Sigmoid colon (tissue), 7 donors: Measurements from ENCODE around the gene ATP1B1. TPM values are rescaled to one million over a fixed set of nuclear protein-coding genes. Genes with fewer than 3 reads are reported as not detected.

Experiments used
- DNase-seq: peaks from one replicate; pipeline ENCODE4 v3.0.0-alpha.2; 2019
- H3K27ac ChIP-seq, 4 donors: fragments of 200-600 bp; sonication (generic); one replicate each; pipeline ENCODE4 v1.5.1; 2016 to 2019; ENCODE audit warnings: mild to moderate bottlenecking in 1 of 4
- H3K27me3 ChIP-seq, 3 donors: fragments of 200-600 bp; sonication (generic); one replicate each; pipeline ENCODE4 v1.5.1; 2019; ENCODE audit warnings: mild to moderate bottlenecking in 1 of 3
- H3K36me3 ChIP-seq, 4 donors: fragments of 200-600 bp; sonication (generic); one replicate each; pipeline ENCODE4 v1.5.1; 2016 to 2019
- H3K4me1 ChIP-seq, 4 donors: fragments of 200-600 bp; sonication (generic); one replicate each; pipeline ENCODE4 v1.5.1; 2017 to 2019
- H3K4me3 ChIP-seq, 4 donors: fragments of 200-600 bp; sonication (generic); one replicate each; pipeline ENCODE4 v1.5.1; 2017 to 2019; ENCODE audit warnings: mild to moderate bottlenecking in 2 of 4, moderate library complexity in 1 of 4
- H3K9me3 ChIP-seq, 4 donors: fragments of 200-600 bp in 3 of 4; sonication (generic) in 3 of 4; one replicate each; pipeline versions ENCODE4 v1.5.1 to v1.6.1; 2013 to 2019
- CTCF ChIP-seq, 4 experiments: fragments of 450-650 bp in 3 of 4; fragments of 200-600 bp in 1 of 4; IDR thresholded peaks; one replicate each; pipeline ENCODE4 v1.5.1; 2016 to 2019; ENCODE audit warnings: antibody characterized with exemption in 4 of 4, mild to moderate bottlenecking in 3 of 4, moderate library complexity in 2 of 4
- EP300 ChIP-seq, 4 donors: sonication (generic); formaldehyde crosslinking; IDR thresholded peaks; one replicate each; pipeline ENCODE4 v1.6.1; 2017; ENCODE audit warnings: antibody characterized with exemption in 4 of 4
- POLR2A ChIP-seq, 2 donors: fragments of 450-650 bp; IDR thresholded peaks; one replicate each; pipeline ENCODE4 v1.6.1; 2016; ENCODE audit warnings: antibody characterized with exemption in 2 of 2, mild to moderate bottlenecking in 2 of 2, moderate library complexity in 2 of 2
- POLR2AphosphoS5 ChIP-seq, 4 donors: sonication (generic); formaldehyde crosslinking; IDR thresholded peaks; one replicate each; pipeline ENCODE4 v1.6.1; 2017; ENCODE audit warnings: antibody characterized with exemption in 4 of 4
- WGBS, 2 donors: extraction: QIAGEN DNeasy Blood & Tissue Kit; methylation state at CpG; one replicate each; pipeline ENCODE4 v1.1.7; 2013; 5-methylcytosine and 5-hydroxymethylcytosine counted together
- intact Hi-C: fragments of 100-400 bp; cut with DNase I; formaldehyde crosslinking; loops from one replicate; pipeline ENCODE4 v1.15.1; 2023
- polyA plus RNA-seq, 3 donors: library from polyadenylated mRNA; stranded (reverse); fragments of 200-250 nt; gene quantifications; one replicate each; pipeline ENCODE4 v1.2.3, GENCODE V29; 2013
- total RNA-seq, 4 donors: library from RNA; depleted of rRNA; stranded (reverse); fragments of >200 nt; gene quantifications; one replicate each; pipeline ENCODE4 v1.1.0, GENCODE V29; 2016
- donor health status: healthy with polysubstance abuse.
- donor health status: Bipolar disorder and iron deficiency.
- donor health status: healthy.

The ATP1B1 gene
- total and polyA plus RNA-seq, 7 donors = 54.7 to 259 (median 102) TPM

- no peak for DNase-seq
- H3K4me3 ChIP-seq = no peak overlapping the region
- no peaks in the 10 kb centered on the region for H3K36me3 ChIP-seq
- no peaks in the 10 kb centered on the region for H3K9me3 ChIP-seq
- H3K27me3 ChIP-seq = no peaks in the 10 kb centered on the region
- intact Hi-C loops = no loop called here
- WGBS, 2 donors = 40 to 75% methylated on average over 1 of the region's 1 CpG
- H3K4me1 ChIP-seq = no peaks in the 10 kb centered on the region
- no peak for TF ChIP-seq CTCF (IDR thresholded peaks at IDR 0.05)
- no peak for TF ChIP-seq POLR2AphosphoS5 (IDR thresholded peaks at IDR 0.05)
- no peak for TF ChIP-seq POLR2A (IDR thresholded peaks at IDR 0.05)
- no peak for TF ChIP-seq EP300 (IDR thresholded peaks at IDR 0.05)
- no peak overlapping the region for H3K27ac ChIP-seq
Observed at GRCh38 chr1:169078163-169078883, 28.2 kb upstream of the ATP1B1 start.

DNA sequence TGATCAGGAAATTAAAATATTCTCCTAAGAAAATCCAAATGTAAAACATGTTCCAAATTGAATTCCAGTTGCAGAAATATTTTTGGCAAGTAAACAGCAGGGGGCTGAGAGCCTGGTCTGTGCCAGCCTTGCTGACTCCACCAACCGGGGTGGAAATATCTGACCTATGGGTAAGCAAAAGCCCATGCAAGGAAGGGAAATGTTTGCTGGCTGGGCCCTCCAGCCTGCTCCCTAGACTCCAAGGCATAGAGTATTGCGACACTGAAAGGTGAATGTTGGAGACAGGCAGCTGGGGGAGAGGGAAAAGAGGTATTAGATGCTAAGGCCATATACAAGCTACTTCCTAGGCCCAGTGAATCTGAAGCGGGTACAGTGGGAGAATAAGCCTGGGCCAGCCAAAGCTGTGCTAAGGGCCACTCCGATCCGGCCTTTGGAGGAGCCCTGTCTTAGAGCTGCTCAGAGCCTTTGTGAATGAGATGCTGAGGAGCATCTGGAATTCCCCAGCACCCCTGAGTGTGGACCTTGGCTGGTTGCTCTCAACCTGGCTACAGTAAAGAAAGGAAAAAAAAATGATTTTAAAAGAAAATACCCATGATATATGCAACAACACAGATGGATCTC, 24.9 kb upstream of the ATP1B1 start:
- Histone ChIP-seq H3K4me1 (peaks cover 0 to 3% (median 1%) of the 10 kb centered on the region in 4 donors), H3K27me3 (no peaks in the 10 kb centered on the region), H3K27ac (no peak overlapping the region), H3K36me3 (no peaks in the 10 kb centered on the region), H3K9me3 (no peaks in the 10 kb centered on the region), H3K4me3 (no peak overlapping the region)
- TF ChIP-seq POLR2AphosphoS5 (IDR thresholded peaks at IDR 0.05) (no peak), EP300 (IDR thresholded peaks at IDR 0.05) (no peak), POLR2A (IDR thresholded peaks at IDR 0.05) (no peak), CTCF (IDR thresholded peaks at IDR 0.05) (no peak)
- WGBS, 2 donors = 94 to 97% methylated on average over 5 of the region's 5 CpGs
- no peak for DNase-seq
- intact Hi-C loops = no loop called here

DNA sequence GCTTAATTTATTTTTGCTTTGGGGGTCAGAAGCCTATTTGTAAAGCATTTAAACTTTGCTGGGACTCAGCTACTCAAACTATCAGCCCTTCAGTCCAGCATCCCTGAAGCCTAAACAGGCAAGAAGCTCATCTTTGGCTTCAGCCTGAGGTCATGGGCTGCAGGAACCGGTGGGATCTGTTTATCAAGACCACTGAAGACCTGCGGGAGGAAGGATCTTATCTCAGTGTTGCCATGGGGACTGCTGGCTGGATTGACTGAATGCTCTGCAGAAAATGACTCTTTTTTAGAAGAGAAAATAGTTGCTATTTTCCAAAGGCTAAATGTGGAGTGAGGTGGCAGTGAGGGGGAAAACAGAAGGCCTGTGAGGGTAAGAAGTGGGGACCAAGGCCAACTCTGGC, 20.6 kb upstream of the ATP1B1 start:
- no peak for TF ChIP-seq POLR2AphosphoS5 (IDR thresholded peaks at IDR 0.05)
- TF ChIP-seq POLR2A (IDR thresholded peaks at IDR 0.05) = no peak
- TF ChIP-seq EP300 (IDR thresholded peaks at IDR 0.05) = no peak
- TF ChIP-seq CTCF (IDR thresholded peaks at IDR 0.05) = no peak
- Histone ChIP-seq H3K9me3 (no peaks in the 10 kb centered on the region), H3K4me1 (peaks cover 0 to 23% (median 20%) of the 10 kb centered on the region in 4 donors), H3K36me3 (no peaks in the 10 kb centered on the region), H3K27ac (no peak overlapping the region), H3K4me3 (no peak overlapping the region), H3K27me3 (no peaks in the 10 kb centered on the region)
- DNase-seq = no peak
- intact Hi-C loops = no loop called here
- WGBS, 2 donors = 61 to 80% methylated on average over 2 of the region's 2 CpGs

GRCh38 chr1:169086603-169087455, 19.7 kb upstream of the ATP1B1 start:
- no peak for TF ChIP-seq POLR2AphosphoS5 (IDR thresholded peaks at IDR 0.05)
- TF ChIP-seq EP300 (IDR thresholded peaks at IDR 0.05) = no peak
- no peak for TF ChIP-seq POLR2A (IDR thresholded peaks at IDR 0.05)
- no peak for TF ChIP-seq CTCF (IDR thresholded peaks at IDR 0.05)
- peak overlapping the region in 1 of 4 donors; percentile 60 for H3K27ac ChIP-seq

More at GRCh38 chr1:169086603-169087455, 19.7 kb upstream of the ATP1B1 start:
- Histone ChIP-seq H3K9me3 (no peaks in the 10 kb centered on the region), H3K4me1 (peaks cover 0 to 23% (median 20%) of the 10 kb centered on the region in 4 donors), H3K36me3 (no peaks in the 10 kb centered on the region), H3K4me3 (no peak overlapping the region), H3K27me3 (no peaks in the 10 kb centered on the region)
- no peak for DNase-seq
- intact Hi-C loops = no loop called here
- WGBS, 2 donors = 56 to 83% methylated on average over 3 of the region's 3 CpGs
